ENCODE results near the gene SOD3. TPM values are rescaled to one million over a fixed set of nuclear protein-coding genes. Genes with fewer than 3 reads are reported as not detected.

The SOD3 gene
- total RNA-seq, 2 donors from 2014 or later = not detected

DNA sequence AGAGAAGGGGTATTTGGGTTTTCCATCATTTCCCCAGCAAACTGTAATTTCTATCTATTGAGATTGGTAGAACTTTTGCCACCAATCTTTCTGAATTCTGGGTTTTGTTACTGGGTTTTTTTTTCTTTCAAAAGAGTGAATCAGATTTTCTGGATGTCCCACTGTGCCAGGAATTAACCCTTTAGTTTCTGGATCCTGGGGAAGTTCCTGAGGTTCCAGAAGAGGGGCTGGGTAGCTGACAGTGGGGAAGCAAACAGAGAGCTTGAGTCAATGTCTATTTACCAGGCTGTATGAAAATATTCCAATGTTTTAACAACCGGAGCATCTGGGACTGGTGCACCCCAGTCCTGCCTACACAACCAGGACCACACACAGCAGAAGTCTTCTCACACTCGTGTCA, 25.8 kb upstream of the SOD3 start:
- no peaks in the 10 kb centered on the region for H3K27me3 Mint-ChIP-seq
- no peak overlapping the region for H3K4me3 Mint-ChIP-seq
- H3K9me3 Mint-ChIP-seq = no peaks in the 10 kb centered on the region
- no peak for ATAC-seq (replicated peaks)
- H3K4me1 Mint-ChIP-seq = no peaks in the 10 kb centered on the region
- no peak overlapping the region for H3K27ac Mint-ChIP-seq
- no peaks in the 10 kb centered on the region for H3K36me3 Mint-ChIP-seq (ENCODE audit: low read depth)

DNA sequence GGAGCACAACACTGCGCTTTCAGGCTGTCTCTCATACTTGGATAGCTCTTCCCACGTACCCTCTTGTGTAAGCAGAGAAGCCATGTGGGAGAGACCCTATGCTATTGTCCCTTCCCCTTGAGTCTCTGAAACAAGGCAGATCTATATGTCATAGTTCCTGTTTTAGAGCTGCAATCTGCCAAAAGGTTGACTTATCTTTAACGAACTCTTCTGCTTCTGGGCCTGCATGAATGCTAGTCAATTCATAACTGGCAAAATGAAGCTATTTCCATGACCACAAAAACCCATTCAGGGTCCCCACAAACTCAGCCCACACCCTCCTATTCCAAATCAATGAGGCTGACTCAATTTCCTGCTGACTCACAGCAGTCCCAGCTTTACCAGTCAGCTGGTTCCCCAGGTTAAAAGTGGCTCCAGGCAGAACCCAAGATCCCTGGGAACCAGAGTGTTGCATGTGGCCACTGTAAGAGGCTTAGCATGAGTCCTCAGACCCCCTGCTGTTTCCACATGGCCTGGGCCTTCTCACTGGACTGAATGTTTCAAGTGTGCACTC, 25.3 kb upstream of the SOD3 start:
- no peaks in the 10 kb centered on the region for H3K9me3 Mint-ChIP-seq
- ATAC-seq (replicated peaks) = peak; percentile 45
- H3K27me3 Mint-ChIP-seq = no peaks in the 10 kb centered on the region
- H3K4me3 Mint-ChIP-seq = no peak overlapping the region
- no peak overlapping the region for H3K27ac Mint-ChIP-seq
- no peaks in the 10 kb centered on the region for H3K4me1 Mint-ChIP-seq
- no peaks in the 10 kb centered on the region for H3K36me3 Mint-ChIP-seq (ENCODE audit: low read depth)

DNA sequence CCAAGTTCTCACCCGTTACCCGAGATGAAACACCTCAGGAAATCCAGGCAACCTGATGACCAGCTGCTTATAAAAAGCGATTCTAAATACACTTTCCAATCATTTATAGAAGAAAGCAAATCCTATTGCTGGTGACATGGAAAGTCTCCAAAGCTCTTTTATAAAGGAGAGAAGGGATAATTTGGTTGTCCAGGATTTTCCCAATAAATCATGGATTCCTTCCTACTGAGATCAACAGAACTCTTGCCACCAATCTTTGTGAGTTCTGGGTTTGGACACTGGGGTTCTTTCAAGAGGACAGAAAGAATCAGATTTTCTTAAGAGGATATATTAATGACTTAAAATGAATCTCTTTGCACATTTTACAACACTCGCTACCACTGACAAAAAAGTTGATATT, 24.7 kb upstream of the SOD3 start:
- Mint-ChIP-seq H3K9me3 (peaks cover 2% of the 10 kb centered on the region), H3K36me3 (ENCODE audit: low read depth) (no peaks in the 10 kb centered on the region), H3K27ac (no peak overlapping the region), H3K4me3 (no peak overlapping the region), H3K4me1 (no peaks in the 10 kb centered on the region), H3K27me3 (peaks cover 2% of the 10 kb centered on the region)
- no peak for ATAC-seq (replicated peaks)

DNA sequence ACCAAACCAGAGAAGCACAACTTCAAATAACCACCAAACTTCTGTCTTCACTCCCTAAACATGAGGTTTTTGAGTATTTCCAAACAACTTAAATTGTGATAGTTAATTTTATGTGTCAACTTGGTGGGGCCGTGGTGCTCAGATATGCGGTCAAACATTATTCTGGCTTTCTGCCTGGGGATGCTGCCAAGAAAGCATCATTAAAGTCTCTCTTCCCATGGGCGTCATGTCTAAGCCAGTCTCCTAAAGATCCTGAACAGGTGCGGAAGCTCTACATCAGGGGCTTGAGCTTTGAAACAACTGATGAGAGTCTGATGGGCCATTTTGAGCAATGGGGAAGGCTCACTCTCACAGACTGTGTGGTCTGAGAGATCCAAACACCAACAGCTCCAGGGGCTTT, 24.1 kb upstream of the SOD3 start:
- Mint-ChIP-seq H3K4me3 (no peak overlapping the region), H3K4me1 (no peaks in the 10 kb centered on the region), H3K36me3 (ENCODE audit: low read depth) (no peaks in the 10 kb centered on the region), H3K9me3 (peaks cover 4% of the 10 kb centered on the region), H3K27me3 (peaks cover 4% of the 10 kb centered on the region), H3K27ac (no peak overlapping the region)
- ATAC-seq (replicated peaks) = no peak

DNA sequence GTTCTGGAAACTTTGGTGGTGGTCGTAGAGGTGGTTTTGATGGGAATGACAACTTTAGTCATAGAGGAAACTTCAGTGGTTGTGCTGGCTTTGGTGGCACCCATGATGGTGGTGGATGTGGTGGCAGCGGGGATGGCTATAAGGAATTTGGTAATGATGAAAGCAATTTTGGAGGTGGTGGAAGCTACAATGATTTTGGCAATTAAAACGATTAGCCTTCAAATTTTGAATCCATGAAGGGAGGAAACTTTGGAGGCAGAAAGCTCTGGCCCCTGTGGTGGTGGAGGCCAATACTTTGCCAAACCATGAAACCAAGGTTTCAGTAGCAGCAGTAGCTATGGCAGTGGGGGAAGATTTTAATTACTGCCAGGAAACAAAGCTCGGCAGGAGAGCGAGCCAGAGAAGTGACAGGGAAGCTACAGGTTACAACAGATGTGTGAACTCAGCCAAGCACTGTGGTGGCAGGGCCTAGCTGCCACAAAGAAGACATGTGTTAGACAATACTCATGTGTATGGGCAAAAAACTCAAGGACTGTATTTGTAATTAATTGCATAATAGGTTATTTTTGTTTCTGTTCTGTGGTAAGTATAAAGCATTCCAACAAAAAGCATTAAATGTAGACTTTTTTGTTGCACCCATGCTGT, 23.2 kb upstream of the SOD3 start:
- H3K27me3 Mint-ChIP-seq = peaks cover 4% of the 10 kb centered on the region

DNA sequence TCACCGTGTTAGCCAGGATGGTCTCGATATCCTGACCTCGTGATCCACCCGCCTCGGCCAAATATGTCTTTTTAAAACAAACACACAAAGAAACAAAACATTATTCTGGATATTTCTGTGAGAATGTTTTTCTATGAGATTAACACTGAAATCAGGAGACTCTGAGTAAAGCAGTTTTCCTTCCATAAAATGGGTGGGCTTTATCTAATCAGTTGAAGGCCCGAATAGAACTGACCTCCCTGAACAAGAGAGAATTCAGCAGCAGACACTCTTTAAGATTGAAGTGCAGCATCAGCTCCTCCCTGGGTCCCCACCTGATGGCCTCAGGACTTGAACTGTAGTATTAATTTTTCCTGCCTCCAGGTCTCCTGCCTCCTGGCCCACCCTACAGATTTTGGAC, 22.4 kb upstream of the SOD3 start:
- no peak overlapping the region for H3K4me3 Mint-ChIP-seq
- peaks cover 4% of the 10 kb centered on the region for H3K27me3 Mint-ChIP-seq

More for the DNA sequence above, 23.2 kb upstream of the SOD3 start:
- Mint-ChIP-seq H3K4me3 (no peak overlapping the region), H3K27ac (no peak overlapping the region), H3K36me3 (ENCODE audit: low read depth) (no peaks in the 10 kb centered on the region), H3K4me1 (no peaks in the 10 kb centered on the region), H3K9me3 (peaks cover 4% of the 10 kb centered on the region)
- ATAC-seq (replicated peaks) = no peak

DNA sequence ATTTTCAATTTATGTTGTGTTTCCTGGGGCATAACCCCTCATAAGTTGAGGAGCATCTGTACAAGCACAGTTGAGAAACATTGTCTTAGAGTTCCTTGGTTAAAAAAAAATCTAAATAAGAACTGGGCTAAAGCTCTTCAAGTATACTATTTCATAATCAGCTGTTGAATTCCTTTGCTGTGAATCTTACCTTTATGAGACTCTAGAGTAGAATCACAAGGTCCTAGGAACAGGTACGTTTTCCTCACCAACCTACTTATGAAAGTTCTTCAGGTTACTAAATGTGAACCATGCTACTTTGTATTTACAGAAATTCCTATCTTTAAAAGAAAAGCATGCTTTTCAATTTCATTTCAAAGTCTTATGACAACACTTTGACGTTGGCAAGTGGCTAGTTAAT, 20.9 kb upstream of the SOD3 start:
- Mint-ChIP-seq H3K4me3 (no peak overlapping the region), H3K36me3 (ENCODE audit: low read depth) (no peaks in the 10 kb centered on the region), H3K27ac (no peak overlapping the region), H3K4me1 (no peaks in the 10 kb centered on the region), H3K9me3 (peaks cover 4% of the 10 kb centered on the region), H3K27me3 (peaks cover 4% of the 10 kb centered on the region)
- ATAC-seq (replicated peaks) = no peak

More for the DNA sequence above, 22.4 kb upstream of the SOD3 start:
- H3K27ac Mint-ChIP-seq = no peak overlapping the region
- H3K36me3 Mint-ChIP-seq (ENCODE audit: low read depth) = no peaks in the 10 kb centered on the region
- H3K4me1 Mint-ChIP-seq = no peaks in the 10 kb centered on the region
- no peak for ATAC-seq (replicated peaks)
- H3K9me3 Mint-ChIP-seq = peaks cover 4% of the 10 kb centered on the region

DNA sequence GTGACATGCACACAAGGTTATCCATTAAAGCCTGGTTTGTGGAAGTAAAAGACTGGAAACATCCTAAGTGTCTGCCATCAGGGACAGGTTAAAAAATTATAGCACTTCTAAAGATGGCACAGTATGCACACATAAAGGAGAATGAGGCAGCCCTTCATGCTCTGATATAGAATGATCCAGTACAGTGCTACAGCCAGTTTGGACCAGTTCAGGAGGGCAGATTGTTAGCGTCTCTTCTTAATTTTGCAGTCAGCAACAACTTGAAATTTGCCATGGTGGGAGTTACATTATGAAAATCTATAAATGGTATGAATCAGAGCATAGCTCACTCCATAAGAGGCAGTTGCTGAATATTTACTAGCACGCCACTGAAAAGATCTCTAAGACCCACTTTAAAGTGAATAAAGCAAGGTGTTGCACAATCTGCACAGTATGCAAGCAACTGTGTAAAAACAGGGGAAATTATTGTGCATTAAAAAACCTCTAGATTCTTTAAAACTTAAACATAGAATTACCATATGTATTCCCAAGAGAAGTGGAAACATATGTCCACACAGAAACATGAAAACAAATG, 20.3 kb upstream of the SOD3 start:
- no peaks in the 10 kb centered on the region for H3K4me1 Mint-ChIP-seq
- H3K9me3 Mint-ChIP-seq = peaks cover 4% of the 10 kb centered on the region
- ATAC-seq (replicated peaks) = no peak
- no peak overlapping the region for H3K4me3 Mint-ChIP-seq
- no peaks in the 10 kb centered on the region for H3K36me3 Mint-ChIP-seq (ENCODE audit: low read depth)
- H3K27me3 Mint-ChIP-seq = peaks cover 6% of the 10 kb centered on the region
- no peak overlapping the region for H3K27ac Mint-ChIP-seq

DNA sequence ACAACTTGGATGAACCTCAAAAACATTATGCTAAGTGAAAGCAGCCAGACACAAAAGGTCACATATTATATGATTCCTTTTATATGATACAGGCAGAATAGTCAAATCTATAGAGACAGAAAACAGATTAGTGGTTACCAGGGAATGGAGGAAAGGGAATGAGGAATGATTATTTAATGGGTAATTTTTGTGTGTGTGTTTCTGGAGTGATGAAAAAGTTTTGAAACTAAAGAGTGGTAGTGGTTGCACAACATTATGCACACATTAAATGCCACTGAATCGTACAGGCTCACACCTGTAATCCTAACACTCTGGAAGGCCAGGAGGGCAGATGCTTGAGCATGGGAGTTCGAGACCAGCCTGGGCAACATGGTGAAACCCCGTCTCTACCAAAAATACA, 19.6 kb upstream of the SOD3 start:
- Mint-ChIP-seq H3K4me3 (no peak overlapping the region), H3K27me3 (peaks cover 8% of the 10 kb centered on the region), H3K27ac (no peak overlapping the region), H3K36me3 (ENCODE audit: low read depth) (no peaks in the 10 kb centered on the region), H3K9me3 (peaks cover 4% of the 10 kb centered on the region), H3K4me1 (no peaks in the 10 kb centered on the region)
- ATAC-seq (replicated peaks) = no peak

DNA sequence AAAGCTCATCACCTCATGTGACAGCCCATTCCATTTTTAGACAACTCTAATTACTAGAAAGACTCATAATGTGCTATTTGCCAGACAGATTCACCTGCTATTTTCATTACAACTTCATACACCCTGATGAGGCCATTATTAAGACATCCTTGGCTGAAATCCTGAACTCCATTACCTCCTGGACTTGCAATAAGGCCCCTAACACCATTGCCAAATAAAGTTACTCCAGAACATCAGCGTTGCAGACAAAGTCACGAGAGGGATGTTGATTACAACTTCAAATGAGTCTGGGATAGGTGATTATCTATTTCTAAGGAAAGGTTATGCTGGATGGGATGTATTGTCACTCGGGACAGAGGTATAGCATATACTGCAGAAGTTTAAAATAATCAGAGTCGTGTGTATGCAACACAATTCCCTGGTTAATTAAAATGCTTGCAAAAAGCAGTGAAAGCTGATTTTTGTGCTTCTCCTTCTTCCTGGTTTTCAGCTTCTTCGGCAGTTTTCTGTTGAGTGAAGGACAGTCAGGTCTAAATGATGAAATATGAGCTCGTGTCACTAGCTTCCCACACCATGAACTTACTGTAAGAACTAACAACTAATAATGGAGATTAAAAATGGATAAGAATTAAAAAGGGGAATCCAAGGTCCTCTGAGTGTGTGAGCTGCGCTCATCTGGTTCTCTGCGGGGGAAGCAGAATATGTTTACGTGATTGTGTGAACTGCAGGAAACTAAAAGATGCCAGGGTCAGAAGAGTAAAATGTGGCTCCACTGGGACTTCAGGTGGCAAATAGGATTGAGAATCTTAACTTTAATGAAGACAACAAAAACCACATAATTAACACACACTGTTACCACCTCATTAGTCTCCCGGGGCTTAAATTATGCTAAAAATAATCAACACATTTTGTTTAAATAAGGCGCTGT, 17.6 kb upstream of the SOD3 start:
- H3K27me3 Mint-ChIP-seq = peaks cover 8% of the 10 kb centered on the region
- H3K9me3 Mint-ChIP-seq = peaks cover 4% of the 10 kb centered on the region
- H3K4me3 Mint-ChIP-seq = no peak overlapping the region
- H3K36me3 Mint-ChIP-seq (ENCODE audit: low read depth) = no peaks in the 10 kb centered on the region
- H3K27ac Mint-ChIP-seq = no peak overlapping the region
- H3K4me1 Mint-ChIP-seq = no peaks in the 10 kb centered on the region
- no peak for ATAC-seq (replicated peaks)

DNA sequence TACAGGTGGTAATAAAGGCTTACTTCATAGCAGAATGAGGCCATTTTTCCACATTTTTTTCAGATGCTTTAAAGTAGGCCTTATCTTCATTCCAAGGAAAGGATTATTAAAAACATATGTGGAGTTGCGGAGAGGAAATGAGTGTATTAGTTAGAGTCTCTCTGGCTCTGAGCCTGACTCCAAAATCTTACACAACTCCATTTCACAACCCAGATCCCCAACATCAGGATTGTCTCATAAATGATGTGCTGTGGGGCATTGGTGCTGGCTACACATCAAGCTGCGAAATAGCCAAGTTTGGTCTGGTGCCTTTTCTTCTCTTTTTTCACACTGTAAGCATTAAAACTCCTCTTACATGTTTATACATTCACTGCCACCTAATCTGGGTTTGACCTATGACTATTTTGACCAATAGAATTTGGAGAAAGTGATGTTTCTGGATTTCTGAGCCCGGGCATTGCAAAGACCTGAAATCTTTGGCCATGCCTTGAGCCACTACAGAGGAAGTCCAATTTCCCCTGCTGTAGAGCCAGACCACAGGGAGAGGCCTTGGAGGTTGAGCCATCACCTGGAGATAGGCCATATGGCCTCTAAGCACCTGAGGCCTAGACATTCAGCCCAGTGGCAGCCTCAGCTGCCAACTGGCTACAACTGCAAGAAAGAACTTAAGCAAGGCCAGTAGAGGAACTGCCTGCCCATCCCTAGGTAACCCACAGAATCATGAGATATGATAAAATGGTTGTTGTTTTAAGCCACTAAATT, 16.7 kb upstream of the SOD3 start:
- peaks cover 4% of the 10 kb centered on the region for H3K9me3 Mint-ChIP-seq
- H3K4me3 Mint-ChIP-seq = no peak overlapping the region
- no peak overlapping the region for H3K27ac Mint-ChIP-seq
- no peaks in the 10 kb centered on the region for H3K36me3 Mint-ChIP-seq (ENCODE audit: low read depth)
- no peak for ATAC-seq (replicated peaks)
- no peaks in the 10 kb centered on the region for H3K4me1 Mint-ChIP-seq
- peaks cover 11% of the 10 kb centered on the region for H3K27me3 Mint-ChIP-seq

DNA sequence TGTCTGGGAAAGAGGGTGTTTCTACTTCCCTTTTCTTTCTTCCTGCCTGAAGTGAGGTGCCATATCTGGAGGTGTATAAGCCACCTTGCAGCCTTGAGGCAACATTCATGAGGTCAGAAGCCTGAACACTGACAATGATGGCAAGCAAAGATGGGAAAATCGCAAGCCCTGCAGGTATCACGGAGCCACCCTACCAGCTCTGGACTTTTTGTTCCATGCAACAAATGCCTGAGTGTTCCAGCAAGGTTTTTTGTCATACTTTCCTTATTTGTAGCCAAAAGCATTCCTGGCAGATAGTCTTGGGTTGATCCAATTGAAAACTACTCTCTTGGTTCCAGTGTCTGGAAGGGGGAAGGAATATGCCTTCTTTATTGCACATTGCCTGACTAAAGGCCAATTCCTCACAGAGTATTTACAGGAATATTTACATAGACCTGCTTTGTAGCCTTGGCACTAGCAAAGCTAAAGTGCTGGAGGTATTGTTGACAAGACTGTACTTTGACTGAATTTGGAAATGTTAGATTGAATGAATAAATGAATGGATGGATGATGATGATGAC, 14.4 kb upstream of the SOD3 start:
- no peaks in the 10 kb centered on the region for H3K36me3 Mint-ChIP-seq (ENCODE audit: low read depth)

DNA sequence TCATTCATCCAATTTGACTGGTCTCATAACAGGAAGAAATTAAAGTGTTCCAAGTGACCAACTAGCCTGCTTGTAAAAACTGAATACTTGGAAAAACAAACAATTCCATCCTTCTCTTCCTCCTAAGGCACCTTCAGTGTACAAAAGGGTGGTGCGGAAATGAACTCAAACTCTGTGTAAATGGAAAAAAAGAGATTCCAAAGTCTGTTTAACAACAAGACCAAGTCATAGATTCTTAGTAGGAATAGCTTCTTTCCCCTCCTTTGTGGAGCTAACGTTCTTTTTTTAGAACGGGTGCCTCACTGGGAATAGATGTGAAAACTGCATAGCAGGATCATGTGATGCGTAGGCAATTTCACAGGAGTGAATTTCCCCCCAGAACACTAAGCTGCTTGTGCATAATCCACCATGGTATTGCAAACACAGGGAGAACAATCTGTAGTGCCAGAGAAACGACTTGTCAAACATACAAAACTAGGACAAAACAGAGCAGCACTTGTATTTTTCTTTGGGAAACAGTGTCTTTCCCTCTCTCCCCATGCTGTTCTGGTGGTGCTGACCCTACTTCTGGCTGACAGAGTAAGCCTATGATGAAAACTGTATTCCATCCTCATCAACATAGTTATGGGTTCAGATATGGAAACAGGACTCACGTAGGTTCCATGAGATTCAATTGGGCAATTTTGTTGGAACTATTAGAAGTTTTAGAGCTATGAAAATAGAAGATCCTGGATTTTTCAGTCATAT, 13.2 kb upstream of the SOD3 start:
- Mint-ChIP-seq H3K4me3 (no peak overlapping the region), H3K4me1 (no peaks in the 10 kb centered on the region), H3K36me3 (ENCODE audit: low read depth) (no peaks in the 10 kb centered on the region), H3K9me3 (no peaks in the 10 kb centered on the region), H3K27ac (no peak overlapping the region), H3K27me3 (peaks cover 8% of the 10 kb centered on the region)
- no peak for ATAC-seq (replicated peaks)

More for the DNA sequence above, 14.4 kb upstream of the SOD3 start:
- Mint-ChIP-seq H3K9me3 (no peaks in the 10 kb centered on the region), H3K27ac (no peak overlapping the region), H3K27me3 (peaks cover 8% of the 10 kb centered on the region), H3K4me1 (no peaks in the 10 kb centered on the region), H3K4me3 (no peak overlapping the region)
- ATAC-seq (replicated peaks) = no peak

Data from activated T-helper 17 cell treated with anti-CD3 and anti-CD28 coated beads, Interleukin-2, amount 50 U/mL, for 72 hours (primary cell).